Measurements from ENCODE around the gene SH3RF3.
A peak's percentile ranks its signal among the peaks of the same experiment; 100 is the strongest.

Gene SH3RF3

DNA sequence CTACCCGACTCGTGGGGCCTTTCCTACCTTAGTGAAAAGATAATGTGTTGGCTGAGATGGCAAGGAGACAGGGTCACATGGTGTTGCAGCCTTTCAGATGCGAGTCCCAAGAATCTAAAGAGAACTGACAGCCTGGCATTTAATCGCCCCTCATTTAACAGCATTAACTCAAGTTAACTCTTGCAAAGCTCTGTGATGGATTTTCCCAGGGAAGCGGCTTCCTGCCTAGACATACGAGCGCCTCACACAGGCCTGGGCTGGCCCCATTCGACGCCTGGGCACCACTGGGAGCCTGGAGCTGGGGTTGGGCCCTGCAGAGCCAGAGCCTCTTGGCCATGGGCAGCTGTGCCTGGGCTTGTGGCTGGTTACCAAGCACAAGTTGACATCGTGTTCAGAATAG is 344.0 kb downstream of the SH3RF3 start:
- DNase-seq (ENCODE audit: low read depth) = no peak
- no peak overlapping the region for H3K4me3 ChIP-seq (ENCODE audit: low read depth, low read length)
- TF ChIP-seq, protein P1, sequence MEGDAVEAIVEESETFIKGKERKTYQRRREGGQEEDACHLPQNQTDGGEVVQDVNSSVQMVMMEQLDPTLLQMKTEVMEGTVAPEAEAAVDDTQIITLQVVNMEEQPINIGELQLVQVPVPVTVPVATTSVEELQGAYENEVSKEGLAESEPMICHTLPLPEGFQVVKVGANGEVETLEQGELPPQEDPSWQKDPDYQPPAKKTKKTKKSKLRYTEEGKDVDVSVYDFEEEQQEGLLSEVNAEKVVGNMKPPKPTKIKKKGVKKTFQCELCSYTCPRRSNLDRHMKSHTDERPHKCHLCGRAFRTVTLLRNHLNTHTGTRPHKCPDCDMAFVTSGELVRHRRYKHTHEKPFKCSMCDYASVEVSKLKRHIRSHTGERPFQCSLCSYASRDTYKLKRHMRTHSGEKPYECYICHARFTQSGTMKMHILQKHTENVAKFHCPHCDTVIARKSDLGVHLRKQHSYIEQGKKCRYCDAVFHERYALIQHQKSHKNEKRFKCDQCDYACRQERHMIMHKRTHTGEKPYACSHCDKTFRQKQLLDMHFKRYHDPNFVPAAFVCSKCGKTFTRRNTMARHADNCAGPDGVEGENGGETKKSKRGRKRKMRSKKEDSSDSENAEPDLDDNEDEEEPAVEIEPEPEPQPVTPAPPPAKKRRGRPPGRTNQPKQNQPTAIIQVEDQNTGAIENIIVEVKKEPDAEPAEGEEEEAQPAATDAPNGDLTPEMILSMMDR (IDR thresholded peaks at IDR 0.05; ENCODE audit: insufficient read depth, low read depth, low read length, missing control alignments) = no peak

GRCh38 chr2:109473616-109474318 is 344.8 kb downstream of the SH3RF3 start:
- peak; percentile 9 for DNase-seq (ENCODE audit: low read depth)
- TF ChIP-seq, protein P1 (IDR thresholded peaks at IDR 0.05; ENCODE audit: insufficient read depth, low read depth, low read length, missing control alignments) = no peak
- no peak overlapping the region for H3K4me3 ChIP-seq (ENCODE audit: low read depth, low read length)

DNA sequence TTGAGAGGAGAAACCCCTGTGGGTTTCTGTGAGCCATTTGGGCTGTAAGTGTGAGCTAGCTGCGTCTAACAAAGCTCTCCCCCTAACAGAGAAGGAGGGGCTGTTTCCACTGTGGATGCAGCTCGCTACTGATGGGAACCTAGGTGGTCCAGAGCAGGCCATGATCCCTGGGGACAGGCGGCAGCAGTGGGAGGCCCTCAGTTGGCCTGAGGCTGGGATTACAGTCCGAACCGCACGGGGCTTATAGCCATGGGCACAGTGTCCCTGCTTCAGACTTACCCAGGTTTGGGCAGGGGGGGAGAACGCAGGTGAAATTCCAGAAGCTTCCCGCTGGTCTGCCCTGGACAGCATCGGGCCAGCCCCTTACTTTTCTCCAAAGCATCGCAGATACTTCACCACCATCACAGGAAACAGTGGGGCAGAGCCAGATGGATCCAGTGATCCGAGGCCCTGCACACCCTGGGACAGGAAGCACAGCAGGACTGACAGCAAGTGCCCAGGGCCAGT is 345.4 kb downstream of the SH3RF3 start:
- no peak for DNase-seq (ENCODE audit: low read depth)
- TF ChIP-seq, protein P1 (IDR thresholded peaks at IDR 0.05; ENCODE audit: insufficient read depth, low read depth, low read length, missing control alignments) = no peak
- no peak overlapping the region for H3K4me3 ChIP-seq (ENCODE audit: low read depth, low read length)

GRCh38 chr2:109475531-109476210 is 346.7 kb downstream of the SH3RF3 start:
- H3K4me3 ChIP-seq (ENCODE audit: low read depth, low read length) = no peak overlapping the region
- TF ChIP-seq, protein P1 (IDR thresholded peaks at IDR 0.05; ENCODE audit: insufficient read depth, low read depth, low read length, missing control alignments) = no peak
- DNase-seq (ENCODE audit: low read depth) = peak; percentile 63

DNA sequence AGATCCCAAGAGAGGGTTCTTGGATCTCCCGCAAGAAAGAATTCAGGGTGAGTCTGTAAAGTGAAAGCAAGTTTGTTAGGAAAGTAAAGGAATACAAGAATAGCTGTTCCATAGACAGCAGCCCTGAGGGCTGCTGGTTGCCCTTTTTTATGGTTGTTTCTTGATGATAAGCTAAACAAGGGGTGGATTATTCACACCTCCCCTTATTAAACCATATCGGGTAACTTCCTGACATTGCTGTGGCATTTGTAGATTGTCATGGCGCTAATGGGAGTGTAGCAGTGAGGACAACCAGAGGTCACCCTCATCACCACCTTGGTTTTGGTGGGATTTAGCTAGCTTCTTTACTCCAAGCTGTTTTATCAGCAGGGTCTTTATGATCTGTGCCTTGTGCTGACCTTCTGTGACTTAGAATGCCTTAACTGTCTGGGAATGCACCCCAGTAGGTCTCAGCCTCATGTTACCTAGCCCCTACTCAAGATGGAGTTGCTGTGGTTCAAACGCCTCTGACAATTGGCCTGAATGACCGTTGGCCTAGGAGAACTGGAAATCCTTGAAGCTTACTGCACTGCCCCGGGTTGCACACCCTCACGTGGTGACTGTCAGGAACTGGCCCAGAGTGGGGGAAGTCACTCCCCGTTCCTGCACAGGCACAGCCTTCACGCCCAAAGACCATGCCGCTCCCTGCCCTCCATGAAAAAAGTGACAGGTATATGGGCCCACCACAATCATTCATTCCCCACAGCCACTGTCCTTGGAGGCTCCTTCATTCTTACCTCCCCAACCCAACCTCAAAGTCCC is 347.8 kb downstream of the SH3RF3 start:
- no peak for DNase-seq (ENCODE audit: low read depth)
- TF ChIP-seq, protein P1 (IDR thresholded peaks at IDR 0.05; ENCODE audit: insufficient read depth, low read depth, low read length, missing control alignments) = no peak
- H3K4me3 ChIP-seq (ENCODE audit: low read depth, low read length) = no peak overlapping the region

DNA sequence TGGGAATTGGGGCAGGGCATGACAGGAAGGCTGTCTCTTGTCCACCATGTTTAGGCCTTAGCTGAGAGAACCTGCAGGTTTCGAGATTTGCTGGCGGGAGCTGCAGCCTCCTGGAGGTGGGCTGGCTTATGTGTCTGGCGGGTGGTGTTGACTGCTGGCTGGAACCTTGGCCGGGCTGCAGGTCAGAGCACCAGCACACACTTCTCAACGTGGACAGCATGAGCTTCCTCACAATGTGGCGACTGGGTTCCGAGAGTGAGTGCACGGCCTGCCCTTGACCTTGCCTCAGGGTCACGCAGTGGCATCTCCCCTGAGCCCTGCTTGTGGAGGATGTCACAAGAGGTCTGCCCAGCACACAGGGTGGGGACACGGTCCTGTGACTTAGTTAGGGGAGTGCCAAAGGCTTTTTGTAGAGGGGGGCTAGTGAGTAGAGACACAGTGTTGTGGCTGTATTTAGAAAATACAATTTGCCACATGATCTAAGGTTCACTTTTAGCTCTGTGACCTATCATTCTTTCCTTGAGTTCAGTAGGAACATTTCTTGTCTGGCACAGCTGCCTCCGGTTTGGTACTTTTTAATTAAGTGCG is 350.0 kb downstream of the SH3RF3 start:
- DNase-seq (ENCODE audit: low read depth) = no peak
- TF ChIP-seq, protein P1 (IDR thresholded peaks at IDR 0.05; ENCODE audit: insufficient read depth, low read depth, low read length, missing control alignments) = no peak
- no peak overlapping the region for H3K4me3 ChIP-seq (ENCODE audit: low read depth, low read length)
